ENCODE measurements around the gene NEUROG2.
A peak's percentile ranks its signal among the peaks of the same experiment; 100 is the strongest.

Gene NEUROG2
- long read RNA-seq, partial matches to known transcripts, result 0 of 1 reads
- long read RNA-seq, other reads (novel, unspliced or antisense), result 1 of 1 reads

DNA sequence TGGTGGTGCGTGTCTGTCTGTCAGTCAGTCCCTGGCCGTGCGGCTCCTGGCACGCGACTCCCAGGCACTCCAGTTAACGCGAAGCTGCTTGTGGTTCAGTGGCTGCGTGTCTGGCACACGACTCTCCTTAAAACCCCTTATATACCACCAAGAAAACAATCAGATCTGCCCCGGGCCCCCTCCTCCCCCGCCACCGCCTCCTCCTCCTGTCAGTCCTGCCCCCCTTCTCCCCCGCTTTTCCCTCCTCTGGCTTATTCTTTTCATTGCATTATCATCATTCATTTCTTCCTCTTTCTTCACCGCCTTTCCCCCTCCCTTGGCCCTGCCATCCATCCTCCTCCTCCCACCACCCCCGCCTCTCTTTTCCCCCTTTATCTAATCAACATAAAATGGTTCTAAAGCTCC lies at the start of gene NEUROG2:
NEUROG2 (minus strand) TSS at position 115 of the 405 bp plus-strand sequence. CDS start 705 bp downstream, outside the sequence.
- Histone ChIP-seq H3K27ac (replicated peaks) (no peak within 1 kb of the TSS), H3K27me3 (ENCODE audit: insufficient read depth, poor library complexity, severe bottlenecking) (peaks cover 84% of the 10 kb centered on the region), H3K4me3 (replicated peaks; ENCODE audit: insufficient read depth, low read length) (peak within 1 kb of the TSS; percentile 53)
- no peak for DNase-seq (ENCODE audit: low read depth in 1 of 2, low spot score in 1 of 2)
- TF ChIP-seq POLR2AphosphoS5 (IDR thresholded peaks at IDR 0.05; ENCODE audit: low read depth) (no peak), SPI1 (IDR thresholded peaks at IDR 0.05; ENCODE audit: borderline replicate concordance, low read depth) (no peak), GABPA (IDR thresholded peaks at IDR 0.05; ENCODE audit: low read depth) (no peak)
- TF ChIP-seq, protein P1, sequence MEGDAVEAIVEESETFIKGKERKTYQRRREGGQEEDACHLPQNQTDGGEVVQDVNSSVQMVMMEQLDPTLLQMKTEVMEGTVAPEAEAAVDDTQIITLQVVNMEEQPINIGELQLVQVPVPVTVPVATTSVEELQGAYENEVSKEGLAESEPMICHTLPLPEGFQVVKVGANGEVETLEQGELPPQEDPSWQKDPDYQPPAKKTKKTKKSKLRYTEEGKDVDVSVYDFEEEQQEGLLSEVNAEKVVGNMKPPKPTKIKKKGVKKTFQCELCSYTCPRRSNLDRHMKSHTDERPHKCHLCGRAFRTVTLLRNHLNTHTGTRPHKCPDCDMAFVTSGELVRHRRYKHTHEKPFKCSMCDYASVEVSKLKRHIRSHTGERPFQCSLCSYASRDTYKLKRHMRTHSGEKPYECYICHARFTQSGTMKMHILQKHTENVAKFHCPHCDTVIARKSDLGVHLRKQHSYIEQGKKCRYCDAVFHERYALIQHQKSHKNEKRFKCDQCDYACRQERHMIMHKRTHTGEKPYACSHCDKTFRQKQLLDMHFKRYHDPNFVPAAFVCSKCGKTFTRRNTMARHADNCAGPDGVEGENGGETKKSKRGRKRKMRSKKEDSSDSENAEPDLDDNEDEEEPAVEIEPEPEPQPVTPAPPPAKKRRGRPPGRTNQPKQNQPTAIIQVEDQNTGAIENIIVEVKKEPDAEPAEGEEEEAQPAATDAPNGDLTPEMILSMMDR (IDR thresholded peaks at IDR 0.05; ENCODE audit: insufficient read depth, low read length), result no peak
- TF ChIP-seq, protein P2, sequence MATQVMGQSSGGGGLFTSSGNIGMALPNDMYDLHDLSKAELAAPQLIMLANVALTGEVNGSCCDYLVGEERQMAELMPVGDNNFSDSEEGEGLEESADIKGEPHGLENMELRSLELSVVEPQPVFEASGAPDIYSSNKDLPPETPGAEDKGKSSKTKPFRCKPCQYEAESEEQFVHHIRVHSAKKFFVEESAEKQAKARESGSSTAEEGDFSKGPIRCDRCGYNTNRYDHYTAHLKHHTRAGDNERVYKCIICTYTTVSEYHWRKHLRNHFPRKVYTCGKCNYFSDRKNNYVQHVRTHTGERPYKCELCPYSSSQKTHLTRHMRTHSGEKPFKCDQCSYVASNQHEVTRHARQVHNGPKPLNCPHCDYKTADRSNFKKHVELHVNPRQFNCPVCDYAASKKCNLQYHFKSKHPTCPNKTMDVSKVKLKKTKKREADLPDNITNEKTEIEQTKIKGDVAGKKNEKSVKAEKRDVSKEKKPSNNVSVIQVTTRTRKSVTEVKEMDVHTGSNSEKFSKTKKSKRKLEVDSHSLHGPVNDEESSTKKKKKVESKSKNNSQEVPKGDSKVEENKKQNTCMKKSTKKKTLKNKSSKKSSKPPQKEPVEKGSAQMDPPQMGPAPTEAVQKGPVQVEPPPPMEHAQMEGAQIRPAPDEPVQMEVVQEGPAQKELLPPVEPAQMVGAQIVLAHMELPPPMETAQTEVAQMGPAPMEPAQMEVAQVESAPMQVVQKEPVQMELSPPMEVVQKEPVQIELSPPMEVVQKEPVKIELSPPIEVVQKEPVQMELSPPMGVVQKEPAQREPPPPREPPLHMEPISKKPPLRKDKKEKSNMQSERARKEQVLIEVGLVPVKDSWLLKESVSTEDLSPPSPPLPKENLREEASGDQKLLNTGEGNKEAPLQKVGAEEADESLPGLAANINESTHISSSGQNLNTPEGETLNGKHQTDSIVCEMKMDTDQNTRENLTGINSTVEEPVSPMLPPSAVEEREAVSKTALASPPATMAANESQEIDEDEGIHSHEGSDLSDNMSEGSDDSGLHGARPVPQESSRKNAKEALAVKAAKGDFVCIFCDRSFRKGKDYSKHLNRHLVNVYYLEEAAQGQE (IDR thresholded peaks at IDR 0.05; ENCODE audit: insufficient replicate concordance, low read depth), result no peak

DNA sequence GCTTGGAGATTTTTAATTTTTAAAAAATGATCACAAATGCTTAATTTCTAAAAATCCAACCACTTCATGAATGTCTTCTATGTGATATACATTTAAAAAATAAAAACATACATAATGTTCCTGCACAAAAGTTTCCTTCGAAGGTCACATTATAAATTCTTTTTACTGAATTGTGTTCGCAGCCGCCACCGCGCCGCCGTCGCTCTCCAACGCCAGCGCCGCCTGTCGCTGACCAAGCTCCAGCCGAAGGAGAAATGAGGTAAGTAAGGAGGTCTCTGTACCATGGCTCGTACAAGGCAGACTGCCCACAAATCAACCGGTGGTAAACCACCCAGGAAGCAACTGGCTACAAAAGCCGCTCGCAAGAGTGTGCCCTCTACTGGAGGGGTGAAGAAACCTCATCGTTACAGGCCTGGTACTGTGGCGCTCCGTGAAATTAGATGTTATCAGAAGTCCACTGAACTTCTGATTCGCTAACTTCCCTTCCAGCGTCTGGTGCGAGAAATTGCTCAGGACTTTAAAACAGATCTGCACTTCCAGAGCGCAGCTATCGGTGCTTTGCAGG lies 48.8 kb upstream of the NEUROG2 start:
- TF ChIP-seq GABPA (IDR thresholded peaks at IDR 0.05; ENCODE audit: low read depth) (no peak), SPI1 (IDR thresholded peaks at IDR 0.05; ENCODE audit: borderline replicate concordance, low read depth) (no peak)
- H3K27me3 ChIP-seq (ENCODE audit: insufficient read depth, poor library complexity, severe bottlenecking), result no peaks in the 10 kb centered on the region
- H3K27ac ChIP-seq (replicated peaks), result no peak overlapping the region
- DNase-seq (ENCODE audit: low read depth in 1 of 2, low spot score in 1 of 2), result no peak
- H3K4me3 ChIP-seq (replicated peaks; ENCODE audit: insufficient read depth, low read length), result no peak overlapping the region

DNA sequence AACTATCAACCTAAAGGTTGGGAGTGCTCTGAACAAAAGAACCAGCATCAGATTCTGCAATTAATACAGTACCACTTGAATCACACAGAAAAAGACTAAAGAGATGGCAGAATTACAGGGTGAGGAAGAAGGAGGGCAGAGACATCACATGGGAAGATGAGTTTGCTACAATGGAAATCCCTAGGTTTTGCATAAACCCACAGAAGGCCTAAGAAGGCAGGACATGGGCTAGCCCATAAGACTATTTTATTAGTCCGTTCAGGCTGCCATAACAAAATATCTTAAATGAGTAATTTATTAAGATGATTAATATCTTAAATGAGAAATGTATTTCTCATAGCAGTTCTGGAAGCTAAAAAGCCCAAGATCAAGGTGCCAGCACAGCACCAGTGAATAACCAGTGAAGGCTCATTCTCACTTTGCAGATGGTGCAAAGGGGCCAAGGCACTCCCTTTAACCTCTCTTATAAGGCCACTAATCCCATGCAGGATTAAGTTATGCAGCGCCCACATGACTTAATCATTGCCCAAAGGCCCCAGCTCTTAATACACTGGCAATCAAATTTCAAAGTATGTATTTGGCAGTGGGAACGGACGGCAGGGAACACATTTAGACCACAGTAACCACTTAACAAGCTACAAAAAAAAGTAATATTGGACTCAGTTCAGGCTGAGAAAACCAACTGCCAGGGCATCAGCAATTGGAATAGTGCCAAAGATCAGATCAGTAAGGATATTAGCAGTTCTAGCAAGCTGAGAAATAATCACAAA lies 47.6 kb upstream of the NEUROG2 start:
- Histone ChIP-seq H3K27me3 (ENCODE audit: insufficient read depth, poor library complexity, severe bottlenecking) (no peaks in the 10 kb centered on the region), H3K27ac (replicated peaks) (no peak overlapping the region), H3K4me3 (replicated peaks; ENCODE audit: insufficient read depth, low read length) (no peak overlapping the region)
- TF ChIP-seq, protein P2 (IDR thresholded peaks at IDR 0.05; ENCODE audit: insufficient replicate concordance, low read depth), result no peak
- TF ChIP-seq GABPA (IDR thresholded peaks at IDR 0.05; ENCODE audit: low read depth), result no peak
- TF ChIP-seq, protein P1 (IDR thresholded peaks at IDR 0.05; ENCODE audit: insufficient read depth, low read length), result no peak
- no peak for TF ChIP-seq POLR2AphosphoS5 (IDR thresholded peaks at IDR 0.05; ENCODE audit: low read depth)
- TF ChIP-seq SPI1 (IDR thresholded peaks at IDR 0.05; ENCODE audit: borderline replicate concordance, low read depth), result no peak
- DNase-seq (ENCODE audit: low read depth in 1 of 2, low spot score in 1 of 2), result no peak

DNA sequence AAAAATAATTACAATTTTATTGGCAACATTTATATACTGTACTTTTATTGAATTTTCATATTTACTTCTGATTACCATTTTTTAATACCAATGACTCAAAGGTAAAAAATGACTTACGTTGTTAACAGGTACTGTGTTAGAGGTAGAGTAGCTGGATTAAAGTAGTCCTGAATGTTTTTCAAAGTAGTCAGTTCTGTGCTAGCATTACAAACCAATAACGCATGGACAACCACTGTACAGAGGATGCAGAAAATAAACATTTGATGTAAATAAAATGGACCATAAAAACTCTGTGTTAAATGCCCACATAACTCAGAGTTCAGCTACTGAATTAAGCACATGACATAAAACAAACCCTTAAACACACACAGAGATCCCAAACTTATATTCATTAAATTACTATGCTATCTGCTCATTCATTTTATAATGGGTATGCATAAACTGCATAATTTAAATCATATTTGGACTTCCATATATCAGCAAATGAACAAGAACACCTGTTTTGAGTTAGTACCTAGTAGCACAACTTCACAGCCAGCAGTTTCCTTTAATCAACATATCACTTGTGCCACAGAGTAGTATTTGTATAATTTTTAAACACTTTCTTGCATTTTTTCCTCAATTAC lies 46.4 kb upstream of the NEUROG2 start:
- no peak for TF ChIP-seq GABPA (IDR thresholded peaks at IDR 0.05; ENCODE audit: low read depth)
- no peak for TF ChIP-seq POLR2AphosphoS5 (IDR thresholded peaks at IDR 0.05; ENCODE audit: low read depth)
- TF ChIP-seq, protein P1 (IDR thresholded peaks at IDR 0.05; ENCODE audit: insufficient read depth, low read length), result no peak
- TF ChIP-seq, protein P2 (IDR thresholded peaks at IDR 0.05; ENCODE audit: insufficient replicate concordance, low read depth), result no peak
- no peak for TF ChIP-seq SPI1 (IDR thresholded peaks at IDR 0.05; ENCODE audit: borderline replicate concordance, low read depth)
- no peak overlapping the region for H3K27ac ChIP-seq (replicated peaks)
- no peak for DNase-seq (ENCODE audit: low read depth in 1 of 2, low spot score in 1 of 2)

More for the DNA sequence above, 46.4 kb upstream of the NEUROG2 start:
- Histone ChIP-seq H3K27me3 (ENCODE audit: insufficient read depth, poor library complexity, severe bottlenecking) (no peaks in the 10 kb centered on the region), H3K4me3 (replicated peaks; ENCODE audit: insufficient read depth, low read length) (no peak overlapping the region)

All from HL-60 (cell line).